Stimulated activated effector memory CD8-positive, alpha-beta T cell treated with anti-CD3 and anti-CD28 coated beads, Interleukin-12 subunit alpha, Interleukin-12 subunit beta, amount 100 ng/mL, for 72 hours (primary cell): ENCODE measurements around the gene TBX2.
A peak's percentile ranks its signal among the peaks of the same experiment; 100 is the strongest.

Experiments used
- ATAC-seq: fragments of 150-1000 bp; cut with Tn5 transposase; 2 replicates; pipeline ENCODE4 v1.10.0; 2021
- DNase-seq, 2 donors: peaks; one replicate each; pipeline ENCODE4 v3.0.0; 2021 to 2022; ENCODE audit warnings: low spot score in 2 of 2
- H3K27ac Mint-ChIP-seq: one replicate; pipeline ENCODE4 v1.8.0; 2022; ENCODE audit warnings: mild to moderate bottlenecking, mixed read lengths
- H3K36me3 Mint-ChIP-seq: one replicate; pipeline ENCODE4 v1.8.0; 2022; ENCODE audit warnings: mild to moderate bottlenecking, mixed read lengths
- H3K4me1 Mint-ChIP-seq: one replicate; pipeline ENCODE4 v1.8.0; 2022; ENCODE audit warnings: mixed read lengths
- H3K4me3 Mint-ChIP-seq: one replicate; pipeline ENCODE4 v1.8.0; 2022; ENCODE audit warnings: mild to moderate bottlenecking, mixed read lengths
- H3K9me3 Mint-ChIP-seq: one replicate; pipeline ENCODE4 v1.8.0; 2022; ENCODE audit warnings: mixed read lengths

TBX2 gene

GRCh38 chr17:61380836-61381525 is 18.7 kb upstream of the TBX2 start:
- Mint-ChIP-seq H3K36me3 (no peaks in the 10 kb centered on the region), H3K27ac (no peak overlapping the region), H3K9me3 (no peaks in the 10 kb centered on the region), H3K4me3 (no peak overlapping the region), H3K4me1 (no peaks in the 10 kb centered on the region)
- DNase-seq (no peak), ATAC-seq (no peak)

- Mint-ChIP-seq H3K27ac (no peak overlapping the region), H3K36me3 (no peaks in the 10 kb centered on the region), H3K4me1 (no peaks in the 10 kb centered on the region), H3K9me3 (no peaks in the 10 kb centered on the region), H3K4me3 (no peak overlapping the region)
- ATAC-seq (no peak), DNase-seq (no peak)
Measured at GRCh38 chr17:61381537-61381936, 18.1 kb upstream of the TBX2 start.

GRCh38 chr17:61382796-61383688 is 16.6 kb upstream of the TBX2 start:
- Mint-ChIP-seq H3K9me3 (no peaks in the 10 kb centered on the region), H3K36me3 (no peaks in the 10 kb centered on the region), H3K27ac (no peak overlapping the region), H3K4me1 (no peaks in the 10 kb centered on the region), H3K4me3 (no peak overlapping the region)
- ATAC-seq = no peak
- no peak for DNase-seq

- H3K4me1 Mint-ChIP-seq = no peaks in the 10 kb centered on the region
- H3K36me3 Mint-ChIP-seq = no peaks in the 10 kb centered on the region
- ATAC-seq = no peak
- H3K27ac Mint-ChIP-seq = no peak overlapping the region
- DNase-seq = no peak
- no peaks in the 10 kb centered on the region for H3K9me3 Mint-ChIP-seq
- no peak overlapping the region for H3K4me3 Mint-ChIP-seq
Measured at GRCh38 chr17:61383689-61384201, 15.9 kb upstream of the TBX2 start.

- Mint-ChIP-seq H3K27ac (no peak overlapping the region), H3K4me1 (peaks cover 3% of the 10 kb centered on the region), H3K36me3 (no peaks in the 10 kb centered on the region), H3K9me3 (no peaks in the 10 kb centered on the region), H3K4me3 (no peak overlapping the region)
- DNase-seq = no peak
- ATAC-seq = no peak
Measured at GRCh38 chr17:61384354-61384691, 15.3 kb upstream of the TBX2 start.

GRCh38 chr17:61384692-61385576 is 14.7 kb upstream of the TBX2 start:
- Mint-ChIP-seq H3K4me1 (peaks cover 9% of the 10 kb centered on the region), H3K9me3 (no peaks in the 10 kb centered on the region), H3K27ac (peak overlapping the region; percentile 35), H3K4me3 (no peak overlapping the region), H3K36me3 (no peaks in the 10 kb centered on the region)
- DNase-seq (no peak), ATAC-seq (no peak)

- H3K9me3 Mint-ChIP-seq = no peaks in the 10 kb centered on the region
- no peak for DNase-seq
- no peak for ATAC-seq
- peak overlapping the region; percentile 35 for H3K27ac Mint-ChIP-seq
- no peaks in the 10 kb centered on the region for H3K36me3 Mint-ChIP-seq
- H3K4me1 Mint-ChIP-seq = peaks cover 10% of the 10 kb centered on the region
- no peak overlapping the region for H3K4me3 Mint-ChIP-seq
Measured at GRCh38 chr17:61385577-61386236, 13.9 kb upstream of the TBX2 start.

- no peaks in the 10 kb centered on the region for H3K36me3 Mint-ChIP-seq
- H3K4me1 Mint-ChIP-seq = peaks cover 10% of the 10 kb centered on the region
- ATAC-seq = no peak
- H3K9me3 Mint-ChIP-seq = no peaks in the 10 kb centered on the region
- H3K4me3 Mint-ChIP-seq = no peak overlapping the region
- H3K27ac Mint-ChIP-seq = peak overlapping the region; percentile 35
- DNase-seq = no peak
Measured at GRCh38 chr17:61386251-61386650, 13.4 kb upstream of the TBX2 start.

GRCh38 chr17:61387011-61387410 is 12.6 kb upstream of the TBX2 start:
- Mint-ChIP-seq H3K4me3 (no peak overlapping the region), H3K27ac (no peak overlapping the region)
- no peak for ATAC-seq

GRCh38 chr17:61387511-61388305 is 11.9 kb upstream of the TBX2 start:
- no peak overlapping the region for H3K4me3 Mint-ChIP-seq
- H3K36me3 Mint-ChIP-seq = no peaks in the 10 kb centered on the region
- no peaks in the 10 kb centered on the region for H3K9me3 Mint-ChIP-seq
- DNase-seq (no peak), ATAC-seq (no peak)
- H3K27ac Mint-ChIP-seq = no peak overlapping the region
- peaks cover 10% of the 10 kb centered on the region for H3K4me1 Mint-ChIP-seq

More at GRCh38 chr17:61387011-61387410, 12.6 kb upstream of the TBX2 start:
- Mint-ChIP-seq H3K9me3 (no peaks in the 10 kb centered on the region), H3K4me1 (peaks cover 10% of the 10 kb centered on the region), H3K36me3 (no peaks in the 10 kb centered on the region)
- DNase-seq = no peak

GRCh38 chr17:61388561-61389356 is 10.9 kb upstream of the TBX2 start:
- Mint-ChIP-seq H3K9me3 (no peaks in the 10 kb centered on the region), H3K4me1 (peaks cover 10% of the 10 kb centered on the region)
- DNase-seq = no peak

GRCh38 chr17:61389670-61390478 is 9.8 kb upstream of the TBX2 start:
- DNase-seq (peak; percentile 60 to 77), ATAC-seq (peak; percentile 58)
- Mint-ChIP-seq H3K36me3 (no peaks in the 10 kb centered on the region), H3K9me3 (no peaks in the 10 kb centered on the region), H3K4me1 (peaks cover 10% of the 10 kb centered on the region), H3K4me3 (no peak overlapping the region), H3K27ac (no peak overlapping the region)

More at GRCh38 chr17:61388561-61389356, 10.9 kb upstream of the TBX2 start:
- Mint-ChIP-seq H3K4me3 (no peak overlapping the region), H3K36me3 (no peaks in the 10 kb centered on the region), H3K27ac (no peak overlapping the region)
- no peak for ATAC-seq

GRCh38 chr17:61390479-61390791 is 9.2 kb upstream of the TBX2 start:
- H3K27ac Mint-ChIP-seq = no peak overlapping the region
- peaks cover 14% of the 10 kb centered on the region for H3K4me1 Mint-ChIP-seq
- no peak for DNase-seq
- H3K4me3 Mint-ChIP-seq = no peak overlapping the region
- no peaks in the 10 kb centered on the region for H3K9me3 Mint-ChIP-seq
- H3K36me3 Mint-ChIP-seq = no peaks in the 10 kb centered on the region
- no peak for ATAC-seq
